ENCODE data around the gene UQCRH. TPM values are rescaled to one million over a fixed set of nuclear protein-coding genes. Genes with fewer than 3 reads are reported as not detected.

Gene UQCRH
- total and polyA plus RNA-seq, 2 of the 8 experiments (the other 6 are each of a cell fraction or from before 2014, with no cell fraction given) = 626 to 1,112 TPM

- TF ChIP-seq CHD7 (IDR thresholded peaks at IDR 0.05; ENCODE audit: insufficient replicate concordance, low read length) (no peak), SRF (IDR thresholded peaks at IDR 0.05; ENCODE audit: low read depth, low read length) (no peak), BRCA1 (IDR thresholded peaks at IDR 0.05; ENCODE audit: low read depth, low read length) (no peak), CTCF (IDR thresholded peaks at IDR 0.05; ENCODE audit: control extremely low read depth in 1 of 3, insufficient read depth in 1 of 3, low read depth in 1 of 3, low read length in 3 of 3) (peak; percentile 65 to 72 (median 69)), NRF1 (IDR thresholded peaks at IDR 0.05; ENCODE audit: low read depth, low read length) (no peak), POLR2A (IDR thresholded peaks at IDR 0.05; ENCODE audit: control extremely low read depth in 1 of 2, low read depth in 2 of 2, low read length in 2 of 2) (peak; percentile 69 to 74), JUND (IDR thresholded peaks at IDR 0.05; ENCODE audit: low read length) (peak; percentile 75; the same call in 1 of the 2 replicates), CHD1 (IDR thresholded peaks at IDR 0.05; ENCODE audit: low read depth, low read length) (no peak)
Observed at GRCh38 chr1:46340404-46341221, 37.1 kb downstream of the UQCRH start, which contains the start of gene NSUN4 (continued).
